ENCODE measurements around the gene PIP5K1A. TPM values are rescaled to one million over a fixed set of nuclear protein-coding genes. Genes with fewer than 3 reads are reported as not detected.
"Not testable (repeated sequence)": the region's sequence is repeated elsewhere in the genome, so short reads cannot be mapped to it uniquely, and the experiment has no call there.

The PIP5K1A gene
- total RNA-seq, 1 experiment from 2014 or later, result 30.9 TPM

DNA sequence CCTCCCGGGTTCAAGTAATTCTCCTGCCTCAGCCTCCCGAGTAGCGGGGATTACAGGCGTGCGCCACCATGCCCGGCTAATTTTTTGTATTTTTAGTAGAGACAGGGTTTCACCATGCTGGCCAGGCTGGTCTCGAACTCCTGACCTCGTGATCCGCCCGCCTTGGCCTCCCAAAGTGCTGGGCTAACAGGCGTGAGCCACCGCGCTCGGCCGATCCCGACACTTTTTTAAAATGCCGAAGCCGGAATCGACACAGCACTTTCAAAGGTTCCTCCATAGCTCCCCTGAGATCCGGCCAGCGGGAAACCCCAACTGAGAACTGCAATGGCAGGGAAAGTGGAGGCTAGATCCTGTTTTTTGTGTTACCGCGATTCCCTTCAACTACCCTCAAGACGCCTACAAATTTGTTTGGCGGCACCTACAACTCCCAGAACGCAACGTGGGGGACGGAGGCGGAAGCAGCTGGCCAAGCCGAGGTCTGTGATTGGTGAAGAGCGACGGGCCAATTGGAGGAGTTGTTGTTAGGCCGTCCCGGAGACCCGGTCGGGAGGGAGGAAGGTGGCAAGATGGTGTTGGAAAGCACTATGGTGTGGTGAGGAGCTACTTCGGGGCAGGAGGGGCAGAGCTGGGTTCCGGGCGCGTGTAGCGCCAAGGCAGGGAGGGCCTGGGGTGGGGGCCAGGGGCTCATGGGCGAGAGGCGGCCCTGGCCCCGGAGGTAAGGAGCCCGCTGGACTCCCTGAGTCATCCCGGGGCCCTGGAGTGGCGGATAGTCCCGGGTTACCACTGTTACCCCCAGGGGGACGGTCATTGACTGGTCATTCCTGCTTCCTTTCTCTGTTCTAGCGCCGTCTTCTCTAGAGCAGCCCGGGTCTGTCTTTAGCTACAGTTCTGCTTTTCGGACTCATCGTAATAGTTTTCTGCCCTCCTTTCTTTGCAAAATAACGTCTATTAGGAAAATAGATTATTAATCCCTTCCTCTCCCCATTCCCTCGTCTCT lies 56.2 kb downstream of the PIP5K1A start, which contains the start of gene PSMD4:
PSMD4 (plus strand) TSS at position 518 of the 997 bp plus-strand sequence; CDS start at position 567, 49 bp downstream.
- DNase-seq (ENCODE audit: low read depth), result peak; percentile 98

DNA sequence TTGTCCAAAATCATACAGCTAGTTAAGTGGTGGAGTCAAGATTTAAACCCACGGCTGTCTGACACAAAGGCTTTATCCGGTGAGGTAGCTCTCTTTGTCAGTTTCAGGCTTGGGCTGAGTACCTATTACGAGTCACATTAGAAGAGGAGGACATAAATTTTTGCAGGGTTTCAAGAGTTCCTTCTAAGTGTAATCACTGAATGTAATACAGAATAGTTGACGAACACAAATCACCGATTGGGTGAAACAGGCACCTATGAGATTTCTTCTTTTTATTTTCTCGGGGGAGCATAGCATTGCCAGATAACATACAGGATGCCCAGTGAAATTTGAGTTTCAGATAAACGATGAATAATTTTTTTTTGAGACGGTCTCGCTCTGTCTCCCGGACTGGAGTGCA lies 57.0 kb downstream of the PIP5K1A start:
- peak; percentile 8 for DNase-seq (ENCODE audit: low read depth)

DNA sequence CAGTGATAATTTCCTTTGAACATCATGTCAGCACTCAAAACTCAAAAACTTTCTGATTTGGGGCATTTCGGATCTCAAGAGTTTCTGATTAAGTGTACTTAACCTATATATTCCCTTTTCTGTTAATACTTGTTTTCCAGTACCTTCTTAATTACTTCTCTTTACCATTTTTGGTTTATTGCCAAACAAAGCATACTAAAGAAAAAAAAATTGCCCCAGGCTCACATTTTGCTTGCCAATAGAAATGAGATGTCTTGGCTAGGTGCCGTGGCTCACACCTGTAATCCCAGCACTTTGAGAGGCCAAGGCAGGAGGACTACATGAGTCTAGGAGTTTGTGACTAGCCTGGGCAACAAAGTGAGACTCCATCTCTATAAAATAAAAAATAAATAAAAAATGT lies 61.0 kb downstream of the PIP5K1A start:
- no peak for DNase-seq (ENCODE audit: low read depth)

DNA sequence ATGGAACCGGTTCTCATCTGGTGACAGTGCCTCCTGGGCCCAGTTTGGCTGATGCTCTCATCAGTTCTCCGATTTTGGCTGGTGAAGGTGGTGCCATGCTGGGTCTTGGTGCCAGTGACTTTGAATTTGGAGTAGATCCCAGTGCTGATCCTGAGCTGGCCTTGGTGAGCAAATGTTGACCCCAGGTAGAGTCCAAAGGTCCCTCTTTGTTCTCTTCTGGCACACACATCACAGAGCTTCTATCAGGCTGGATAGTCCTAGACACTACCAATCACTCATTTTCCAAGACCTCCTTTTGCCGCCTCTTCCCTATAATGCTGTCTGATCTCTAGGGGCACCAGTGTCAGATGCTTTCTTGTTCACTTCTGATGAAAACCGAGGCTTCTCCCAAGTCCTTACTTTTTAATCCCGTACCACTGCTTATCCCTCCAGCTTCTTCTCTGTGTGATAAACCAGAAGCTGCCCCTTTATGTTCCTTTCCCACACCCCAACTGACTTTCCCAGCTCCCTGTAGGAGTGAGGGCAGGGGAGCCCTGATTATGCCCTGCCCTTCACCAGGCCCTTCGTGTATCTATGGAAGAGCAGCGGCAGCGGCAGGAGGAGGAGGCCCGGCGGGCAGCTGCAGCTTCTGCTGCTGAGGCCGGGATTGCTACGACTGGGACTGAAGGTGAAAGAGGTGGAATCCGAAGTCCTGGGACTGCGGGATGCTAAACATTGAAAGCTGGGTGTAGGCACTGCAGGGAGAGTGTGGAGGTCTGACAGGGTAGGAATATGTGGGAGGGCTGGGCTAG lies 67.3 kb downstream of the PIP5K1A start:
- DNase-seq (ENCODE audit: low read depth), result no peak

DNA sequence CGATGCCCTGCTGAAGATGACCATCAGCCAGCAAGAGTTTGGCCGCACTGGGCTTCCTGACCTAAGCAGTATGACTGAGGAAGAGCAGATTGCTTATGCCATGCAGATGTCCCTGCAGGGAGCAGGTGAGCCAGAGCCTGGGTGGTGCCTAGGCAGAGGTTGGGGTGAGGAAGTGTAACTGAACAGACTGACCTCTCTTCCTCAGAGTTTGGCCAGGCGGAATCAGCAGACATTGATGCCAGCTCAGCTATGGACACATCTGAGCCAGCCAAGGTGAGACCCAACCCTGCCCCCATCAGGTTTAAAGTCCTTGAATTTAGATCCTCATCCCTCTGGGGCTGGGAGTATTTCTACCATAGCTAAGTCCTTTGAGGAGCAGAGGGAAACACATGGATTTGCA lies 68.0 kb downstream of the PIP5K1A start:
- no peak for DNase-seq (ENCODE audit: low read depth)

DNA sequence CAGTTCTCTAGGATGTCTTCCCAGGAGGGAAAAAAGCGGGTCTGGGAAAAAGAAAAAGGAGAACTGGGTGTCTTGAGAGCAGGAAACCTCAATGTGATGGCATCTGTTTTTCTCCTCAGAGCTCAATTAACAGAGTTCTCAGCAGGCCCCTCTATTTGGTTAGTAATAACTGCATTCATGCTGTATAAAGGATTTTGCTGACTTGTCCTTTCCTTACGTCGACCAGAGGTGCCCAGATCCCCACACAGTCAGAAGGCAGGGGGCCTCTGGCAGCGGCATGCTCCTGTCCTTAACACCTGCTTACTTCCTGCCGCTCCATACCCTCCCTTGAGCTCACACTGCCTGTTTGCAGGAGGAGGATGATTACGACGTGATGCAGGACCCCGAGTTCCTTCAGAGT lies 68.5 kb downstream of the PIP5K1A start:
- DNase-seq (ENCODE audit: low read depth), result no peak

DNA sequence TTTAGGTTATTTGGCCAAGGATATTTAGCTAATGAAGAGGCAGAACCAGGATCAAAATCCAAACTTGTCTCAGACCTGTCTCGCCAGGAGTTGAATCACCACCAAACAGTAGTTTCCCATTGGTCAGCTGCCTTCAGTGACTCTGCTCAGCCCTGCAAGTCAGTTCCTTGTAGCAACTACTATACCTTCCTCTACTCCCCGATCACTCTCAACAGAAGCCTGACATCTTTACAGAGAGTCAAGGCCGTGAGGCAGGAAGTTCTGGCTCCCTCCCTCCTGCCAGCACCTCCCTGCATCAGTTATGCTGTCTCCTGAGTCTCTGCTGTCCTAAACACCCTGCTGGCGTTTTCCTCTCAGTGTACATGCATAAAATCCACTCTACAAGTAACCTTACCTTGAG lies 69.4 kb downstream of the PIP5K1A start:
- DNase-seq (ENCODE audit: low read depth), result no peak

DNA sequence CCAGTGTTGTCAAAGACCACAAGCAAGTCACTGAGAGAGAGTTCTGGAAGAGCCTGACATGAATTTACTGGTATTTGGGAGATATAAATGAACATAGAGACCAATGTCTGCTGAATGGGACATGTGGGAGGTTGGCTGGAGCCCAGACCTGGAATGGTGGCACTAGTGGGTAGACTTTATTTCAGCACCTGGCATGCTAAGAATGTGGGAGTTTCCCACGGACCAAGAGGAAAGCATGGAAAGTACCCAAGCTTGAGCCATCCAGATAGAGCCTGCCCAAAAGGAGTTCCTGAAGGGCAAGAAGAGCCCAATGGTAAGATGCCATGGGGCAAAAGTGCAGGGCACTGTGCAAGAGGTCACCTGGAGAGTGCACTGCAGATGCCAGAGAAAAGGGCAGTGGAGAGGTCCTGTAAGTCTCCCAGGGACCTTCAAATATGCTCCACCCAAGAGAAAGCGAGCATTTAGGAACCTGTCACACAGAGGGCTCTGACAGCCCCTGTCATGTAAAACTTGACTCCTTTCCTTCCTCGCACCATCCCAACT lies 75.6 kb downstream of the PIP5K1A start:
- no peak for DNase-seq (ENCODE audit: low read depth)

DNA sequence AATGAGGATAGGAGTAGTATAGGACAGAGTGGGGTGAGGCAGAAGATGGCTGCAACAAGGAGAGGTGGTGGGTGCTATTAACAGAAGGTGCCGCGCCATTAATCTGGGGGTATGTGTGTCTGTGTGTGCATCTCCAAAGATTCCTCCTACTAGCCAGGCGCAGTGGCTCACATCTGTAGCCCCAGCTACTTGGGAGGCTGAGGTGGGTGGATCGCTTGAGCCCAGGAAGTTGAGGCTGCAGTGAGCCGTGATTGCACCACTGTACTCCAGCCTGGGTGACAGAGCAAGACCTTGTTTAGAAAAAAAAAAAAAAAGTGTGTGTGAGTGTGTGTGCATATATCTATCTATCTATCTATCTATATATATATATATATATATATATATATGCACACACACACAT lies 77.0 kb downstream of the PIP5K1A start:
- DNase-seq (ENCODE audit: low read depth), result not testable (repeated sequence)

DNA sequence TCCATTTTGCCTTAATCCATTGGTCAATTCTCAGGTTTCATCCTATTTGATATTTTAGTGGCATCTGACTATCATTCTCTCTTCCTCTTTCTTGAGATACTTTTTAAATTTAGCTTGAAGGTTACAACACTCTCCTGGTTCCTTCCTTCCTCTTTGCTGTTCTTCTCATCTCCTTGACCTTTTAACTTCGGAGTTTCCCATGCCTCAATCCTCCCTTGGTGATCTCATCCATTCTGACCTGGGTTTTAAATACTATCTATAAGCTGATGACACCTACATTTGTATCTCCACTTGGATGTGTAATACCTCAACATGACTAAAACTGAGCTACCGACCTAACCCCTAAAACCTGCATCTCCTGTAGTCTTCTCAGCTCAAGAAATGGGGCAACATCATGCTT lies 78.9 kb downstream of the PIP5K1A start:
- no peak for DNase-seq (ENCODE audit: low read depth)

DNA sequence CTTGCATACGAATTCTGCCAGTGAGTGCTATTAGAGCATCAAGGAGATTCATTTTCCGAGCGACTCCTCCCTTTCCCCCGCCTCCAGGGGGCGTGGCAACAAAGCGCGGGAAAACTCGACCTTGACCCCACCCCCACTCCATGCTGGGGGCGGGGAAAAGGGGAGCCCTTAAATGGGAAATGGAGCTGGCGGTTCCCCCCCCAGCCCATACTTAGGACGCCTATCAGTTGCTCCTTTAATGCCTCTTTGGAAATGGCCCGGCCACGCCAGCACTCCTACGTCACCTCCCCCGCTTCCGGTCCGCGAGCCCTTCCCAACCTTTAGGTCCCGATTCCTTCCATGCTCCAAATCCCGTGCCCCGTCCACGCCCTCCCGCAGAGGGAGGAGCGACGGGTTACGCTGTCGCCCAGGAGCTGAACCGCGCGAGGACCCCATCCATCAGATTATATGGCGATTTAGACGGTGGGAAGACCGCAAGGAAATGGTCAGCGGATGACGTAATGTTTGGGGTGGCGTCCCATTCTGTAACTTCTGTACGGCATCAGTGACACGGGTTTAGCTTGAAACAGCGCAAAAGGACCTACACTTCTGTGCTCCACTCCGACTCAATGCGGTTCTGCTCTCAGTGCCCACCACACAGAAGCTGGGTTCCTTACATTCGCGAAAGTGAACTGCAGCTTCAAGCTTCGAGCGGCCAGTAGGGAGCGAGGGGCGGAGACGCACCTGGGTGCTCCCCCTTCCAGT lies 83.0 kb downstream of the PIP5K1A start:
- DNase-seq (ENCODE audit: low read depth), result peak; percentile 97

DNA sequence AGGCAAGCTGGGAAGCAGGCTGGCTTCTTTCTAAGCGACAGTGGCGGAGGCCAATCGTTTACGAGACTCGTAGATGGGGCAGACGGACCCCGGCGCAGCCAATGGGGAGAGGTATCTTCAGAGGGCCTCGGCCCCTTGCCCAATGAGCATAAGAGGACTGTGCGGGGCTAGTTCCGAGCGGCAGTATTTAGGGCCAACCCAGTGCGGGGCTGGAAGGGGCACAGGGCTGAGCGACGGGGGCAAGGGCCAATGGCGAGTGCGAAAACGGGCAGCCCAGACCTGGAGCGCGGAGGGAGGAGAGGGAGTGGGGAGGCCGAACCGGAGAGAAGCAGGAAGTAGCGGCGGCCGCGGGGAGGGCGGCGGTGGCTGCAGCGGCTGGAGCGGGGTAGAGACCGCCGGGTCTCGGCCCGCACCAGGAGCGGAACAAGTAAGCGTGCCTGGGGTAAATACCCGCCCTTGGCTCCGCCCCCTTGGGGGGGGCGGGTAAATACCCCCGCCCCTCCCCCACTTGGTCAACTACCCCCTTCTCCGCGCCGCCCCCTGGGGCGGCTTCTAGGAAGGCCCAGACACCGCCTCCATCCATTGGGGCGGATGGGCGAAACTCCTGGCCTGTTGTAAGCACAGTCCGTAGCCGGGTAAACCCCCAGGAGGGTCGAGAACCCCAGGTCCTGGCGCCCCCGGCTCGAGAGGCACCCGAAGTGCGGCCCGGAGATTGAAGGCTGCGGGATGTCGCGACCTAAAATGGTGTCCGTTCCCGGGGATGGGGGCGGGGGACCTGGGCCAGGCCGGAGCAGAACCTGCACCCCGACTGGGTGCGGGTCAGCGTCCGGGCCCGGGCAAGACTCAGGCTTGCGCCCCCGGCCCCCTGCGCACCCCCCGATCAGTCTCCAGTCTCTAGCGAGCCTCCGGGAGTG lies 83.9 kb downstream of the PIP5K1A start, which contains the start of gene ZNF687:
ZNF687 (plus strand) TSS at position 331 of the 914 bp plus-strand sequence. CDS start 3,993 bp downstream, outside the sequence.
- DNase-seq (ENCODE audit: low read depth), result peak; percentile 100

DNA sequence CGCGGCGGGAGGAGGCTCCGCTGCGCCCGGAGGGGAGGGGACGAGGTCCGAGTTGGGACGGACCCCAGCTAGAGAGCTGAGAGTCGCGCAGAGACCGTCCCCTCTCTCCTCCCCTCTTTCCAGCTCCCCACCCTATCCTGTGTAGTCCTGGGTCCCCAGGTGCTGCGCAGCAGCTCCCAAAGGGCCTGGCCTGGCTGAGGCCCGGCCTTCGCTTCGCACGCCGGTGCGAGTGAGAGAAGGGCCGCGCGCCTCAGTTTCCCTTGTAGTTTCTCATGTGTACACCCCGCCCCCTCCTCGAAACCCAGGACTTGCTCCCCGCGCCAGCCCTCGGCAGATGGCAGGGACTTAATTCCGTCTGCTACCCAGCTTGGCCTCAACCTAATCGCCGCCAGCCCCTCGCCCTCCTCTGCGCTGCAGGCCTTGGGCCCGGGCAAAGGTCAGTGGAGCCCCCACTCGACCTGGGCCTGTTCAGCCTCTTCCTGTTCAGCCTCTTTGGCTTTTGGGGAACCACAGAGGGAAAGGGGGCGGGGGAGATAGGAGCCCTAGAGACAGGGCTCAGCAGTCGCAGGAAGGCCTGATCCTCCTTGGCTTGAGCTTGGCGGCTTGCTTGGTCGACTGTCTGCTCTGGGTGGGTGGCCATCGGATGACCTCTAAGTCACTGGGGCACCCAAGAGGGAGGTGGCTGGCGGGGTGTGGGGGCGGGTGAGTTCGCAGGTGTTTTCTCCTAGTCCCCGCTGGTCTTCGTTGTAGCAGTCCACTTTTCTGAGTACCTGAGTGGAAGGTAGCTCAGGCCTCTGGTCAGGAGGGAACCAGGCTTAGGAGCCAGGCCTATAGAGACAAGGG lies 84.8 kb downstream of the PIP5K1A start:
- DNase-seq (ENCODE audit: low read depth), result peak; percentile 35

DNA sequence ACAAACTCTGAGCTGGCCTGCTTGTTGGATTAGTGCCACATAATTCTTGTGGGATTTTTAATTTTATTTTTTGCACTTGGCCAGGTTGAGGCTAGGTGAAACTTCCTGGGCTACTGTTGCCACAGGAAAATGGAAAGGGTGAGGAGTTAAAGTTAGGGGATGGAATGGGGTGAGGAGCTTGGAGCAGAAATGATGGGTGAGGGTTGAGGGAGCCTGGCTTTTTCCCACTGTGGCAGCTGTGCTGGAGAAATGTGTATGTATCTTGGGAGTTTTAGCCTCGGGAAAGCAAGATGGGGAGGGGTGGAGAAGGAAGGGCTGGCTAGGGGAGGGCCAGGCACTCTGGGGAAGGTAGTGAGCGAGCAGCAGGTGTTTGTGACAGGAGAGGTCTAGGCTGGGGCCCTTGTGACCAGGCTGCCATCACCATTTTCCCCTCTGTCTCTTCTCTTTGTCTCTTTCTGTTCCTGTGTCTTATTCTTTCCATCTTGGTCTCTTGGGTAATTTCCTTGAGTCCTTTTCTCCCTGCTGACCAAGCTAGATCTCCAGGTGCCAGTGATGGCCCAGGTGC lies 85.7 kb downstream of the PIP5K1A start:
- no peak for DNase-seq (ENCODE audit: low read depth)

DNA sequence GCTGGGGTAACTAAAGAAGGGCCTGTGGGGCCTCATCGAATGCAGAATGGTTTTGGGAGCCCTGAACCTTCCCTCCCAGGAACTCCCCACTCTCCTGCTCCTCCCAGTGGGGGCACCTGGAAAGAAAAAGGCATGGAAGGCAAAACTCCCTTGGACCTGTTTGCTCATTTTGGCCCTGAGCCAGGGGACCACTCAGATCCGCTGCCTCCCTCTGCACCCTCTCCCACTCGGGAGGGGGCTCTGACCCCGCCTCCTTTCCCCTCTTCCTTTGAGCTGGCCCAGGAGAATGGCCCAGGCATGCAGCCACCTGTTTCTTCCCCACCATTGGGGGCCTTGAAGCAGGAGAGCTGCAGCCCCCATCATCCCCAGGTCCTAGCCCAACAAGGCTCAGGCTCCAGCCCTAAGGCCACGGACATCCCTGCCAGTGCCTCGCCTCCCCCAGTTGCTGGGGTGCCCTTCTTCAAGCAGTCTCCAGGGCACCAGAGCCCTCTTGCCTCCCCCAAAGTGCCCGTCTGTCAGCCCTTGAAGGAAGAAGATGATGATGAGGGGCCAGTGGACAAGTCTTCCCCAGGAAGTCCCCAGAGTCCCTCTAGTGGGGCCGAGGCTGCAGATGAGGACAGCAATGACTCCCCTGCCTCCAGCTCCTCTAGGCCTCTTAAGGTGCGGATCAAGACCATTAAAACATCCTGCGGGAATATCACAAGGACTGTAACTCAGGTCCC lies 88.4 kb downstream of the PIP5K1A start:
- DNase-seq (ENCODE audit: low read depth), result no peak

DNA sequence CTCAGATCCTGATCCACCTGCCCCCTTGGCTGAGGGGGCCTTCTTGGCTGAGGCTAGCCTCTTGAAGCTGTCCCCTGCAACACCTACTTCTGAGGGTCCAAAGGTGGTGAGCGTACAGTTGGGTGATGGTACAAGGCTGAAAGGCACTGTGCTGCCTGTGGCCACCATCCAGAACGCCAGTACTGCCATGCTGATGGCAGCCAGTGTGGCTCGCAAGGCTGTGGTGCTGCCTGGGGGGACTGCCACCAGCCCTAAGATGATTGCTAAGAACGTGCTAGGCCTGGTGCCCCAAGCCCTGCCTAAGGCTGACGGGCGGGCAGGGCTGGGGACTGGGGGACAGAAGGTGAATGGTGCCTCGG lies 89.0 kb downstream of the PIP5K1A start:
- no peak for DNase-seq (ENCODE audit: low read depth)

DNA sequence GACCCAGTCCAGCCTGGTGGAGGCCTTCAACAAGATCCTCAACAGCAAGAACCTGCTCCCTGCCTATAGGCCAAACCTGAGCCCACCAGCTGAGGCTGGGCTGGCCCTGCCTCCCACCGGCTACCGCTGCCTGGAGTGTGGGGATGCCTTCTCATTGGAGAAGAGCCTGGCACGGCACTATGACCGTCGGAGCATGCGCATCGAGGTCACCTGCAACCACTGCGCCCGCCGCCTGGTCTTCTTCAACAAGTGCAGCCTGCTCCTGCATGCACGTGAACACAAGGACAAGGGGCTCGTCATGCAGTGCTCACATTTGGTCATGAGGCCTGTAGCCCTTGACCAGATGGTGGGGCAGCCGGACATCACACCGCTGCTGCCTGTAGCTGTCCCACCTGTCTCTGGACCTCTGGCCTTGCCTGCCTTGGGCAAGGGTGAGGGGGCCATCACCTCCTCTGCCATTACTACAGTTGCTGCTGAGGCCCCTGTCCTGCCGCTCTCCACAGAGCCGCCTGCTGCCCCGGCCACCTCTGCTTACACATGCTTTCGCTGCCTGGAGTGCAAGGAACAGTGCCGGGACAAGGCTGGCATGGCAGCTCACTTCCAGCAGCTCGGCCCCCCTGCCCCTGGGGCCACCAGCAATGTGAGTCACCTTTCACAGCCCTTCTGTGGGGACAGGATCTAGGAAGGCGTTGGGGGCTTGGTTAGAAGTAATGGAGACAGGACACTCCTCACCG lies 89.6 kb downstream of the PIP5K1A start:
- no peak for DNase-seq (ENCODE audit: low read depth)

DNA sequence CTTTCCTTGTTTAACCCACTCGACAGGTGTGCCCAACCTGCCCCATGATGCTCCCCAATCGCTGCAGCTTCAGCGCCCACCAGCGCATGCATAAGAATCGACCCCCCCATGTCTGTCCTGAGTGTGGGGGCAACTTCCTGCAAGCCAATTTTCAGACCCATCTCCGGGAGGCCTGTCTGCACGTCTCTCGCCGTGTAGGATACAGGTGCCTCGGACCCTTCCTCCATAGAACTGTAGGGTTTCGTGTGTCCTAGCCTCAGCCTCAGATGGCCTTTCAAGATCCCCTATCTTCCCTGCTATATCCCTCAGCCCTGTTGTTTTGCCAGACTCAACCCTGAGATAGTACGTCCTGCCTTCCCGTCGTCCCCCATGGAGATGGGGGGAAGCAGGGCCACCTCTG lies 90.2 kb downstream of the PIP5K1A start:
- DNase-seq (ENCODE audit: low read depth), result no peak

All from Daoy (cell line).